GM18502 (cell line): Measurements from ENCODE around the gene HAUS7.

Source experiments
- ATAC-seq: cut with Tn5 transposase; IDR thresholded peaks from one replicate; pipeline ENCODE4 v1.9.1; 2021; ENCODE audit warnings: mild to moderate bottlenecking; ENCODE audit not compliant: unreplicated experiment, poor library complexity

The HAUS7 gene

GRCh38 chrX:153500676-153501280, 30.4 kb upstream of the HAUS7 start:
- ATAC-seq = no peak

- no peak for ATAC-seq
Observed at GRCh38 chrX:153499876-153500275, 29.5 kb upstream of the HAUS7 start.

- no peak for ATAC-seq
Observed at GRCh38 chrX:153499341-153499740, 29.0 kb upstream of the HAUS7 start.

- no peak for ATAC-seq
Observed at GRCh38 chrX:153498453-153498852, 28.1 kb upstream of the HAUS7 start.

GRCh38 chrX:153496590-153496959, 26.2 kb upstream of the HAUS7 start:
- ATAC-seq = no peak

- ATAC-seq = no peak
Observed at GRCh38 chrX:153495903-153496589, 25.7 kb upstream of the HAUS7 start.

GRCh38 chrX:153495362-153495751, 25.0 kb upstream of the HAUS7 start:
- no peak for ATAC-seq

- ATAC-seq = no peak
Observed at GRCh38 chrX:153494541-153495361, 24.4 kb upstream of the HAUS7 start, which contains the start of gene BGN. Gene BGN, plus strand, starts transcription at chrX:153494980. Its CDS starts 9,652 bp downstream, at chrX:153504632.

GRCh38 chrX:153494061-153494460, 23.7 kb upstream of the HAUS7 start:
- no peak for ATAC-seq

GRCh38 chrX:153493085-153493484, 22.7 kb upstream of the HAUS7 start:
- ATAC-seq = no peak

GRCh38 chrX:153492543-153492942, 22.2 kb upstream of the HAUS7 start:
- ATAC-seq = no peak

GRCh38 chrX:153491918-153492317, 21.5 kb upstream of the HAUS7 start:
- no peak for ATAC-seq

- ATAC-seq = no peak
Observed at GRCh38 chrX:153491351-153491914, 21.1 kb upstream of the HAUS7 start.

- ATAC-seq = no peak
Observed at GRCh38 chrX:153490217-153490930, 20.0 kb upstream of the HAUS7 start.

- no peak for ATAC-seq
Observed at GRCh38 chrX:153488231-153488914, 18.0 kb upstream of the HAUS7 start.

GRCh38 chrX:153487590-153488071, 17.3 kb upstream of the HAUS7 start:
- no peak for ATAC-seq

- no peak for ATAC-seq
Observed at GRCh38 chrX:153486171-153486570, 15.8 kb upstream of the HAUS7 start.

- no peak for ATAC-seq
Observed at GRCh38 chrX:153485396-153486080, 15.2 kb upstream of the HAUS7 start.

- no peak for ATAC-seq
Observed at GRCh38 chrX:153482376-153483015, 12.1 kb upstream of the HAUS7 start.
